HG03196 (cell line): ENCODE data around the gene TRIO.
"Not testable (repeated sequence)": the region's sequence is repeated elsewhere in the genome, so short reads cannot be mapped to it uniquely, and the experiment has no call there.

Experiments
- ATAC-seq: cut with Tn5 transposase; IDR thresholded peaks from one replicate; pipeline ENCODE4 v1.9.1; 2021; ENCODE audit not compliant: unreplicated experiment

The TRIO gene

GRCh38 chr5:14370386-14370785 lies 227.2 kb downstream of the TRIO start:
- ATAC-seq, result no peak

GRCh38 chr5:14373685-14374084 lies 230.5 kb downstream of the TRIO start:
- no peak for ATAC-seq

GRCh38 chr5:14374100-14374499 lies 231.0 kb downstream of the TRIO start:
- ATAC-seq, result no peak

GRCh38 chr5:14376789-14377188 lies 233.6 kb downstream of the TRIO start:
- ATAC-seq, result no peak

- no peak for ATAC-seq
Measured at GRCh38 chr5:14379739-14380497, 236.8 kb downstream of the TRIO start.

GRCh38 chr5:14380712-14381111 lies 237.6 kb downstream of the TRIO start:
- no peak for ATAC-seq

- ATAC-seq, result no peak
Measured at GRCh38 chr5:14382640-14383039, 239.5 kb downstream of the TRIO start.

- ATAC-seq, result no peak
Measured at GRCh38 chr5:14383923-14384322, 240.8 kb downstream of the TRIO start.

GRCh38 chr5:14385019-14385418 lies 241.9 kb downstream of the TRIO start:
- ATAC-seq, result no peak

- ATAC-seq, result no peak
Measured at GRCh38 chr5:14386884-14387624, 243.9 kb downstream of the TRIO start.

GRCh38 chr5:14388741-14389140 lies 245.6 kb downstream of the TRIO start:
- no peak for ATAC-seq

GRCh38 chr5:14392552-14392951 lies 249.4 kb downstream of the TRIO start:
- not testable (repeated sequence) for ATAC-seq

- ATAC-seq, result no peak
Measured at GRCh38 chr5:14394365-14394764, 251.2 kb downstream of the TRIO start.

- ATAC-seq, result no peak
Measured at GRCh38 chr5:14395411-14395810, 252.3 kb downstream of the TRIO start.

- ATAC-seq, result no peak
Measured at GRCh38 chr5:14396066-14396465, 252.9 kb downstream of the TRIO start.

GRCh38 chr5:14396737-14397136 lies 253.6 kb downstream of the TRIO start:
- no peak for ATAC-seq

- no peak for ATAC-seq
Measured at GRCh38 chr5:14397717-14398116, 254.6 kb downstream of the TRIO start.

GRCh38 chr5:14399054-14399692 lies 256.0 kb downstream of the TRIO start:
- ATAC-seq, result no peak

- no peak for ATAC-seq
Measured at GRCh38 chr5:14400085-14400484, 256.9 kb downstream of the TRIO start.

- no peak for ATAC-seq
Measured at GRCh38 chr5:14400611-14401010, 257.5 kb downstream of the TRIO start.

GRCh38 chr5:14401639-14402038 lies 258.5 kb downstream of the TRIO start:
- ATAC-seq, result no peak

- no peak for ATAC-seq
Measured at GRCh38 chr5:14402424-14402823, 259.3 kb downstream of the TRIO start.
